Choroid plexus epithelial cell (primary cell): ENCODE data around the gene TMEM184A.

Experiments used
- DNase-seq: peaks from one replicate; pipeline ENCODE4 v3.0.0-alpha.2; 2010; ENCODE audit warnings: low read depth
- H3K4me3 ChIP-seq: 2 replicates; pipeline ENCODE4 v1.5.1; 2011; ENCODE audit warnings: low read depth, mild to moderate bottlenecking, control low read depth, low read length, moderate library complexity
- CTCF ChIP-seq: conservative IDR thresholded peaks from 2 replicates; pipeline ENCODE4 v1.5.1; 2011; ENCODE audit warnings: low read depth, mild to moderate bottlenecking, control low read depth, inconsistent platforms, low read length, moderate library complexity

Gene TMEM184A

GRCh38 chr7:1493571-1493970, 62.4 kb downstream of the TMEM184A start:
- TF ChIP-seq CTCF = no peak
- DNase-seq = no peak
- no peak overlapping the region for H3K4me3 ChIP-seq

DNA sequence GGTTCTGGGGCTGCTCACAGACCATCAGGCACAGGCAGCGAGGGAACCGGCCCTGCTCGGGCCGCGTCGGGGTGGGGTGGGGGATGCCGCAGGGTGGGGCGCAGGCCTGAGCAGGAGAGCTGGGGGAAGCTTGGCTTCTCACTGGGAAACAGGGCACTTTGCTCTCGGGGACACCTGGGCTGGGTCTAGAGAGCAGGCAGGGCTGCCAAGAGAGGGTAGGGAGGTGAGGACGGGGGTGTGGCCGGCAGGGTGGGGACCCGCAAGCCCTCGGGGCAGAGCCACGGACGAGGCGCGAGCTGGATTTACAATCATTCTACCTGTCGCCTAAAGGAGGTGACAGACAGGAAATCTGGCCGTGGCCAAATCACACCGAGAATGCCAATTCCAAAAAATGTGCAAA, 62.9 kb downstream of the TMEM184A start:
- no peak for TF ChIP-seq CTCF
- no peak for DNase-seq
- no peak overlapping the region for H3K4me3 ChIP-seq

DNA sequence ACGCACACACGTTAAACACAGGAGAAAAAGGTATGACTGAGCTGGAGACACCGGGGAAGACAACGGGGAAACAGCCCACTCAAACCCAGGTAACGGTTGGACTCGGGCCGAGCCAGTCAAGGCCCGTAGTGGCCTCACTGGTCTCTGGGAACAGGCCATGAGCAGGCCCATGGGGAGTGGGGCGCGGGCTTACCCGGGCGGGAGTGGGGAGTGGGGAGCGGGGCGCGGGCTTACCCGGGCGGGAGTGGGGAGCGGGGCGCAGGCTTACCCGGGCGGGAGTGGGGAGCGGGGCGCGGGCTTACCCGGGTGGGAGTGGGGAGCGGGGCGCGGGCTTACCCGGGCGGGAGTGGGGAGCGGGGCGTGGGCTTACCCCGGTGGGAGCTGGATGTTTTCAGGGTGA, 63.4 kb downstream of the TMEM184A start:
- H3K4me3 ChIP-seq = no peak overlapping the region
- no peak for DNase-seq
- no peak for TF ChIP-seq CTCF
